CD4-positive, CD25-positive, alpha-beta regulatory T cell (primary cell): ENCODE results near the gene GLP2R. TPM values are rescaled to one million over a fixed set of nuclear protein-coding genes. Genes with fewer than 3 reads are reported as not detected.

Experiments used
- ATAC-seq, 2 donors: fragments of 150-1000 bp; cut with Tn5 transposase; one replicate each; pipeline ENCODE4 v1.10.0; 2021; ENCODE audit warnings: low read depth in 2 of 2, moderate number of reproducible peaks in 2 of 2, moderate library complexity in 1 of 2
- DNase-seq, 3 donors: peaks; one replicate each; pipeline versions ENCODE4 v3.0.0 to v3.0.0-alpha.2; 2012 to 2022; ENCODE audit warnings: mixed read lengths in 1 of 3
- H3K27ac ChIP-seq: one replicate; pipeline ENCODE4 v1.7.0; 2013; ENCODE audit warnings: mild to moderate bottlenecking, low read length; ENCODE audit not compliant: insufficient read depth, poor library complexity, severe bottlenecking
- H3K27me3 ChIP-seq: one replicate; pipeline ENCODE4 v1.7.0; 2013; ENCODE audit warnings: low read length; ENCODE audit not compliant: control insufficient read depth, insufficient read depth
- H3K36me3 ChIP-seq: one replicate; pipeline ENCODE4 v1.7.0; 2013; ENCODE audit warnings: mild to moderate bottlenecking, low read length, moderate library complexity; ENCODE audit not compliant: control insufficient read depth, insufficient read depth
- H3K4me1 ChIP-seq: 2 replicates; pipeline ENCODE4 v1.7.0; 2013; ENCODE audit warnings: mild to moderate bottlenecking, low read length; ENCODE audit not compliant: insufficient read depth, control insufficient read depth, poor library complexity, severe bottlenecking
- H3K4me3 ChIP-seq: one replicate; pipeline ENCODE4 v1.7.0; 2013; ENCODE audit warnings: low read depth, mild to moderate bottlenecking, low read length, moderate library complexity
- H3K9me3 ChIP-seq, 2 experiments: 1 replicate in 1 of 2; 2 replicates in 1 of 2; pipeline ENCODE4 v1.7.0; 2013; ENCODE audit warnings: low read length in 2 of 2, mild to moderate bottlenecking in 1 of 2, moderate library complexity in 1 of 2; ENCODE audit not compliant: control insufficient read depth in 2 of 2
- H3K27ac Mint-ChIP-seq, 3 donors: one replicate each; pipeline ENCODE4 v1.8.0; 2020 to 2022; ENCODE audit warnings: mild to moderate bottlenecking in 3 of 3, mixed read lengths in 3 of 3, moderate library complexity in 2 of 3
- H3K27me3 Mint-ChIP-seq: one replicate; pipeline ENCODE4 v1.8.0; 2022; ENCODE audit warnings: mild to moderate bottlenecking, mixed read lengths
- H3K36me3 Mint-ChIP-seq: one replicate; pipeline ENCODE4 v1.8.0; 2020; ENCODE audit warnings: mixed read lengths
- H3K4me1 Mint-ChIP-seq, 4 donors: one replicate each; pipeline ENCODE4 v1.8.0; 2020 to 2022; ENCODE audit warnings: mixed read lengths in 4 of 4, mild to moderate bottlenecking in 1 of 4
- H3K4me3 Mint-ChIP-seq, 4 donors: one replicate each; pipeline ENCODE4 v1.8.0; 2020 to 2022; ENCODE audit warnings: mild to moderate bottlenecking in 4 of 4, mixed read lengths in 4 of 4, moderate library complexity in 3 of 4
- H3K9me3 Mint-ChIP-seq, 7 donors: one replicate each; pipeline ENCODE4 v1.8.0; 2020 to 2022; ENCODE audit warnings: mixed read lengths in 7 of 7, mild to moderate bottlenecking in 3 of 7, moderate library complexity in 2 of 7
- polyA plus RNA-seq, 4 donors: library from polyadenylated mRNA; unstranded; fragments of 300-500 nt; fragmentation: Illumina TruSeq; gene quantifications; one replicate each; pipeline ENCODE4 v1.2.3, GENCODE V29; 2021
- total RNA-seq: library from RNA; stranded (reverse); gene quantifications from one replicate; pipeline ENCODE4 v1.2.3, GENCODE V29; 2022

The GLP2R gene
- total and polyA plus RNA-seq, 5 donors from 2014 or later, result not detected

DNA sequence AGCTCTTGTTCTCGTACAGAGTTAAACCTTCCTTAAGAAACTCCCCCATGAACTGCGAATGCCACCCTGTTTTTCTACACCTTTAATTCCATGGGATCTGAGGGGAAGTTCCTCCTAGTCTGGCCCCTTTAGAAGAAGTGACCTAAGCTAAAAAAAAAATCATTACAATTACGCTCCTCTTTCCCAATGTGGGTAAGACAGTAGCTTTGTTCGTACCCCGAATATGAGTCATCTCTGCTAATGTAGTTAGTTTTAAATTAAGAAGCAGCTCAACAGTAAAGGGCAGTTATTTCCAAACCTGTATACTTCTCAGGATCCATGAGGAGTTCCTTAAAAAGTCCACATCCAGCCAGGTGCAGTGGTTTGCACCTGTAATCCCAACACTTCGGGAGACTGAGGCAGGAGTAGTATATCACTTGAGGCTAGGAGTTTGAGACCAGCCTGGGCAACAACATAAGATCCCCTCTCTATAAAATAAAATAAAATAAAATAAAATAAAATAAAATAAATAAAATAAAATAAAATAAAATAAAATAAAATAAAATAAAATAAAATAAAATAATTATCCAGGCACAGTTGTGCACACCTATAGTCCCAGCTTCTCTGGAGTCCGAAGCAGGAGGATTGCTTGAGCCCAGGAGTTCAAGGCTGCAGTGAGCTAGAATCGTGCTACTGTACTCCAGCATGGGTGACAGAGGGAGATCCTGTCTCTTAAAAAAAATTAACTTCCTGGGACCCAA is 53.2 kb downstream of the GLP2R start:
- no peaks in the 10 kb centered on the region for H3K36me3 Mint-ChIP-seq
- Histone ChIP-seq H3K4me3 (no peak overlapping the region), H3K4me1 (no peaks in the 10 kb centered on the region), H3K27me3 (no peaks in the 10 kb centered on the region), H3K27ac (no peak overlapping the region), H3K36me3 (no peaks in the 10 kb centered on the region), H3K9me3 (peaks cover 11 to 17% of the 10 kb centered on the region in 2 experiments)
- ATAC-seq, result no peak
- peaks cover 0 to 18% (median 6%) of the 10 kb centered on the region in 7 donors for H3K9me3 Mint-ChIP-seq
- no peak overlapping the region for H3K27ac Mint-ChIP-seq
- H3K4me3 Mint-ChIP-seq, result no peak overlapping the region
- peaks cover 6% of the 10 kb centered on the region for H3K27me3 Mint-ChIP-seq
- DNase-seq, result no peak
- H3K4me1 Mint-ChIP-seq, result no peaks in the 10 kb centered on the region

DNA sequence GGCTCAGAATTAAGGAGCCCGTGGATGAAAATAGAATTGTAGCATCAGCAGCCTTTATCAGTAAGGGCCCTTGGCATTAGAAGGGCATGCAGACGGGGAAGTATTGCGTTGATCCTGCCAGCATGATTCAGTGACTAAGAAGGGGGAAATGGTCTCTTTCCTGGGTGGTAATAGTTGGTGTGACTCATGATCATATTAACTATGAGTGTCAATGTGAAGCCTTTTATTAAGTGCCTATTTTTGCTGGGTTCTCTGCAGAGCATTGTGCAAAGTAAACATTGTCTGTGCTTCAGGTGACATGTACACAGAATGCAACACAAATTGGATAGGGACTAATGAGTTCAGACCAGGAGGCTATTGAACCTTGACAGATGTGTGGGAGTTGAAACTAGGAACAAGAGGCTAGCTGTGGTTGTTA is 54.9 kb downstream of the GLP2R start:
- no peaks in the 10 kb centered on the region for H3K4me1 ChIP-seq
- peaks cover 0 to 18% (median 8%) of the 10 kb centered on the region in 7 donors for H3K9me3 Mint-ChIP-seq

DNA sequence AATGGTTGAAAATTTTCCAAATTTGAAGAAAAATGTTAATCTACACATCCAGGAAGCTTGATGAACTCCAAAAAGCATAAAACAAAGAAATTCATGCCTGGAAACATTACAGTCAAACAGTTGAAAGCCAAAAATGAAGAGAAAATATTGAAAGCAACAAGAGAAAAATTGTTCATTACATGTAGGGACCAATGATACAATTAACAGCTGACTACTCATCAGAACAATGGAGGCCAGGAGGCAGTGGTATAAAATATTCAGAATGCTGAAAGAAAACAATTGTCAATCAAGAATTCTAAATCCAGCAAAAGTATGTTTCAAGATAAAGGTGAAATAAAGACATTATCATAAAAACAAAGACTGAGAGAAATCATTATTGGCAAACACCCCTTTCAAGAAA is 57.7 kb downstream of the GLP2R start:
- Mint-ChIP-seq H3K9me3 (peaks cover 0 to 18% (median 8%) of the 10 kb centered on the region in 7 donors), H3K4me1 (no peaks in the 10 kb centered on the region), H3K27me3 (no peaks in the 10 kb centered on the region), H3K27ac (no peak overlapping the region), H3K36me3 (no peaks in the 10 kb centered on the region), H3K4me3 (no peak overlapping the region)
- H3K27ac ChIP-seq, result no peak overlapping the region
- H3K4me1 ChIP-seq, result no peaks in the 10 kb centered on the region
- no peaks in the 10 kb centered on the region for H3K36me3 ChIP-seq
- ATAC-seq (no peak), DNase-seq (no peak)
- peaks cover 14 to 17% of the 10 kb centered on the region in 2 experiments for H3K9me3 ChIP-seq
- no peaks in the 10 kb centered on the region for H3K27me3 ChIP-seq
- no peak overlapping the region for H3K4me3 ChIP-seq

More for the DNA sequence above, 54.9 kb downstream of the GLP2R start:
- Mint-ChIP-seq H3K4me1 (no peaks in the 10 kb centered on the region), H3K27ac (no peak overlapping the region), H3K4me3 (no peak overlapping the region), H3K36me3 (no peaks in the 10 kb centered on the region), H3K27me3 (no peaks in the 10 kb centered on the region)
- no peaks in the 10 kb centered on the region for H3K27me3 ChIP-seq
- H3K36me3 ChIP-seq, result no peaks in the 10 kb centered on the region
- DNase-seq (no peak), ATAC-seq (no peak)
- peaks cover 14 to 17% of the 10 kb centered on the region in 2 experiments for H3K9me3 ChIP-seq
- H3K4me3 ChIP-seq, result no peak overlapping the region
- no peak overlapping the region for H3K27ac ChIP-seq

DNA sequence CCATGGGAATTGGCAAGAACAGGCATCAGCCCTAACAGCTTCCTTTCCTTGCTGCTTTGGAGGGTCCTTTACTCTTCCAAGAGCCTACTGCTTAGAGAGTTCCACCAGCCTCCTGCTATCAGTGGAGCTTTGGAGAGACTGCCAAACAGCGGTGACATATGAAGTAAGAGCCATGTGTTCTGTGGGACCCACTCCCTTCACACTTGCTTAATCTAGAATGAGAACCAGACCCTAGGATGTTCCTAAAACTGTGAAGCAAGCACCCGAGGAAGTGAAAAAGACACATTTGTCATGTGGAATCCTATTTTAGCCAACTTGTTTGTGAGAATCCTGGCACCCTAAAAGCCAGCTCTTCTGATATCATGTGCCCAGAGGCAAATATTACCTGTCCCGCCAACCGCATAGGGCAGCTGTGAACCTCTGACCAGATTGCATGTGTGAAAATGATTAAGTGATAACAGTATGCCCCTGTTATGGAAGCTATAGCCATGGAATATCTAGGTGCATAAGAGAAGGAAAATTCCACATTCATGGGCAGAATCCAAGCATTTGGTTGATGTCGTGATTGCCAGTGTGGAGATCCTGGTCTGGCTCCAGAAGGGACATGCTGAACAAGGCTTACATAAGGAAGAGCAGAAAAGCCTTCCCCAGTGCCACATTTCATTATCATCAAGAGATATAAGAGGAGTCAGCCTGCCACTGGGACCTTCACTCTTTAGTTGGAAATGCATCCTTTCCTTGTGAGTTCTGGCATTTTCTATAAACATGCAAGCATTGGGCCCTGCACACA is 60.6 kb downstream of the GLP2R start:
- Mint-ChIP-seq H3K4me3 (no peak overlapping the region), H3K27me3 (no peaks in the 10 kb centered on the region), H3K27ac (no peak overlapping the region), H3K4me1 (no peaks in the 10 kb centered on the region), H3K36me3 (no peaks in the 10 kb centered on the region), H3K9me3 (peaks cover 0 to 18% (median 6%) of the 10 kb centered on the region in 7 donors)
- no peak for ATAC-seq
- H3K27ac ChIP-seq, result no peak overlapping the region
- no peaks in the 10 kb centered on the region for H3K36me3 ChIP-seq
- H3K27me3 ChIP-seq, result no peaks in the 10 kb centered on the region
- DNase-seq, result no peak
- H3K4me1 ChIP-seq, result no peaks in the 10 kb centered on the region
- H3K9me3 ChIP-seq, result peaks cover 14 to 17% of the 10 kb centered on the region in 2 experiments
- H3K4me3 ChIP-seq, result no peak overlapping the region

DNA sequence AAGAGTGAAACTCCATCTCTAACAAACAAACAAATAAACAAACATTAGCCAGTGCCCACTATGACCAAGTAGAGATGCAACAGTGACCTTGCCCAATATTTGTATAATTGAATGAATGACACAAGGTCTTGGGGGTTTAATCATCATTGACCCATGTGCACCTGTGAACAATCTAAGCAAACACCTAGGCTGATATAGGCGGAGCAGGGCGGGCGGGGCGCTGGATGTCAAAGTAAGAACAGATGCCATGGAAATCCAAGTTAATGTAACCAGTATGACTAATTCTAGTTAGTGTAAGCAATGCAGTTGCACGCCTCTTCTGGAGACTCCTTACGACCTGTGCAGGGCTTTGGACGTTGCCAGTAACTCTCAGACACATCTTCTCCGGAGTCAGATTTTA is 61.8 kb downstream of the GLP2R start:
- no peaks in the 10 kb centered on the region for H3K36me3 ChIP-seq
- H3K36me3 Mint-ChIP-seq, result no peaks in the 10 kb centered on the region
- no peaks in the 10 kb centered on the region for H3K4me1 Mint-ChIP-seq
- no peaks in the 10 kb centered on the region for H3K4me1 ChIP-seq
- H3K27ac ChIP-seq, result no peak overlapping the region
- no peak overlapping the region for H3K27ac Mint-ChIP-seq
- H3K9me3 Mint-ChIP-seq, result peaks cover 0 to 9% (median 3%) of the 10 kb centered on the region in 7 donors
- DNase-seq, result no peak
- H3K4me3 ChIP-seq, result no peak overlapping the region
- no peaks in the 10 kb centered on the region for H3K27me3 Mint-ChIP-seq
- no peak for ATAC-seq
- peaks cover 11% of the 10 kb centered on the region in 2 experiments for H3K9me3 ChIP-seq
- H3K27me3 ChIP-seq, result no peaks in the 10 kb centered on the region
- no peak overlapping the region for H3K4me3 Mint-ChIP-seq

DNA sequence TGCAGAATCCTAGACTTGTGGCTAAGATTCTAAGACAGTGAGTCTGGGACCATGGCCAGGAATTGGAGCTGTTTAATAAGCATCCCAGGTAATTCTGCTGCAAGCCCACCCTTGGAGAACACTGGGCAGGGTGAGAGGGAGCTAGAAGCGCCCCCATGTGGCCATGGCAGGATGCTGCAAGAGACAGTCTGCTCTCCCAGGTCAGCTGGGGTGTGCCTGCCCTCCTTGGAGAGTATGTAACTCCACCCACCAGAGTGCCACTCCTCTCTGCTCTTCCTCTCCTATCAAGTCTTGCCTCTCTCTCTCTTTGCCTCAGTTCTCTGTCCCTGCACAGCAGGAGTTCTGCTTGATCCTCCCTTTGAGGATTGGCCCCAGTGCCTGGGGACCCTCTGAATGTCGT is 64.4 kb downstream of the GLP2R start:
- ATAC-seq, result no peak
- Histone ChIP-seq H3K9me3 (no peaks in the 10 kb centered on the region), H3K4me3 (no peak overlapping the region), H3K27me3 (no peaks in the 10 kb centered on the region), H3K36me3 (no peaks in the 10 kb centered on the region), H3K27ac (no peak overlapping the region), H3K4me1 (no peaks in the 10 kb centered on the region)
- DNase-seq, result peak in 1 of 3 donors; percentile 4
- peaks cover 0 to 2% (median 0%) of the 10 kb centered on the region in 7 donors for H3K9me3 Mint-ChIP-seq
- no peaks in the 10 kb centered on the region for H3K4me1 Mint-ChIP-seq
- H3K27ac Mint-ChIP-seq, result no peak overlapping the region
- H3K36me3 Mint-ChIP-seq, result no peaks in the 10 kb centered on the region
- no peak overlapping the region for H3K4me3 Mint-ChIP-seq
- H3K27me3 Mint-ChIP-seq, result peaks cover 6% of the 10 kb centered on the region

DNA sequence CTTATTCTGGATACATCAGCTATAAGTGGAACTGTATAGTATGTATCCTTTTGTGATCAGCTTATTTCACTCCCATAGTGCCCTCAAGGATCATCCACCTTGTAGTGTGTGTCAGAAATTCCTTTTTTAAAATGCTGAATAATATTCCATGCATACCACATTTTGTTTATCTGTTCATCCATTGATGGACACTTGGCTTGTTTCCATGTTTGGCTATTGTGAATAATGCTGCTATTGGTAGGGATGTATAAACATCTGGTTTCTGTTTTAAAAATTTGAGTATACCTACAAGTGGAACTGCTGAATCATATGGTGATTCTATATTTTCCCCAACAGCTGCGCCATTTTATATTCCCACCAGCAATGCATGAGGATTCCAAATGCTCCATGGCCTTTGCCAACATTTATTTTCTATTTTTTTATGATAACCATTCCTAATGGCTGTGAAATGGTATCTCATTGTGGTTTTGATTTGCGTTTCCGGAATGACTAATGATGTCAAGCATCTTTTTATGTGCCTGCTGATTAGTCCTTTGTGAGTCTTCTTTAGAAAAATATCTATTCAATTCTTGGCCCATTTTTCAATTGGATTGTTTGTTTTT is 67.8 kb downstream of the GLP2R start:
- H3K9me3 ChIP-seq, result no peaks in the 10 kb centered on the region
- DNase-seq, result no peak
- H3K27me3 ChIP-seq, result no peaks in the 10 kb centered on the region
- Mint-ChIP-seq H3K27me3 (peaks cover 6% of the 10 kb centered on the region), H3K27ac (no peak overlapping the region), H3K9me3 (peaks cover 0 to 2% (median 0%) of the 10 kb centered on the region in 7 donors), H3K4me1 (no peaks in the 10 kb centered on the region), H3K4me3 (no peak overlapping the region), H3K36me3 (no peaks in the 10 kb centered on the region)
- H3K4me3 ChIP-seq, result no peak overlapping the region
- no peaks in the 10 kb centered on the region for H3K4me1 ChIP-seq
- no peak overlapping the region for H3K27ac ChIP-seq
- no peaks in the 10 kb centered on the region for H3K36me3 ChIP-seq
- ATAC-seq, result no peak
